Right cardiac atrium (tissue), 5 donors: Measurements from ENCODE around the gene CTXN1. TPM values are rescaled to one million over a fixed set of nuclear protein-coding genes. Genes with fewer than 3 reads are reported as not detected.

Source experiments
- ATAC-seq, 2 donors: fragments of 200-7000 bp; cut with Tn5 transposase; one replicate each; pipeline versions ENCODE4 v1.8.0 to v1.9.1; 2020; ENCODE audit warnings: moderate library complexity in 2 of 2, mild to moderate bottlenecking in 1 of 2
- DNase-seq, 3 donors: peaks; one replicate each; pipeline ENCODE4 v3.0.0-alpha.2; 2020
- H3K27ac ChIP-seq: one replicate; pipeline ENCODE4 v1.5.1; 2013; ENCODE audit warnings: mild to moderate bottlenecking, low read length, control low read depth, moderate library complexity
- H3K27me3 ChIP-seq: one replicate; pipeline ENCODE4 v1.6.1; 2013; ENCODE audit not compliant: control insufficient read depth, insufficient read depth
- H3K4me1 ChIP-seq: one replicate; pipeline ENCODE4 v1.6.1; 2013; ENCODE audit warnings: low read length; ENCODE audit not compliant: control insufficient read depth, insufficient read depth
- H3K4me3 ChIP-seq: one replicate; pipeline ENCODE4 v1.5.1; 2013; ENCODE audit warnings: low read length, control low read depth
- H3K9me3 ChIP-seq: one replicate; pipeline ENCODE4 v1.6.1; 2013; ENCODE audit warnings: low read length; ENCODE audit not compliant: control insufficient read depth
- WGBS: extraction: QIAGEN DNeasy Blood & Tissue Kit; methylation state at CpG from one replicate; pipeline ENCODE4 v1.1.7; 2013; 5-methylcytosine and 5-hydroxymethylcytosine counted together
- intact Hi-C, 4 donors: fragments of 100-400 bp; cut with DNase I; formaldehyde crosslinking; loops; one replicate each; pipeline versions ENCODE4 v1.11.0 to v1.14.0; 2022 to 2023
- polyA plus RNA-seq: library from polyadenylated mRNA; stranded (reverse); fragments of 200-250 nt; gene quantifications from one replicate; pipeline ENCODE4 v1.2.3, GENCODE V29; 2013
- total RNA-seq, 4 donors: library from RNA; stranded (reverse); fragmentation: NEBNext Ultra II Directional; extraction: Animal tissue kit (Norgen Biotek cat#: 25700); gene quantifications; one replicate each; pipeline ENCODE4 v1.2.1, GENCODE V29; 2021
- donor health status: healthy with polysubstance abuse.
- donor health status: DM: no; HTN: yes; CAD: no.
- donor health status: DM: no; HTN: no; CAD: no.
- donor health status: DM: no; HTN: yes; CAD: no; lungs with severe emphysema.
- donor health status: DM: yes; HTN: yes; CAD: no.

The CTXN1 gene
- total and polyA plus RNA-seq, 5 donors, result 0.16 to 0.34 (median 0.24) TPM; not detected in 2

GRCh38 chr19:7879111-7879807, 46.7 kb downstream of the CTXN1 start:
- H3K9me3 ChIP-seq, result no peaks in the 10 kb centered on the region
- no peak overlapping the region for H3K27ac ChIP-seq
- H3K27me3 ChIP-seq, result no peaks in the 10 kb centered on the region
- H3K4me1 ChIP-seq, result no peaks in the 10 kb centered on the region
- ATAC-seq, result peak in 1 of 2 donors; percentile 35
- intact Hi-C loops, result no loop called here
- no peak for DNase-seq
- H3K4me3 ChIP-seq, result no peak overlapping the region
- 75% methylated on average over 18 of the region's 18 CpGs for WGBS

GRCh38 chr19:7877249-7877836, 48.6 kb downstream of the CTXN1 start:
- no peaks in the 10 kb centered on the region for H3K4me1 ChIP-seq
- intact Hi-C loops, result no loop called here
- no peaks in the 10 kb centered on the region for H3K27me3 ChIP-seq
- DNase-seq (no peak), ATAC-seq (no peak)
- H3K9me3 ChIP-seq, result no peaks in the 10 kb centered on the region
- 62% methylated on average over 6 of the region's 6 CpGs for WGBS
- H3K27ac ChIP-seq, result no peak overlapping the region
- H3K4me3 ChIP-seq, result no peak overlapping the region

GRCh38 chr19:7874897-7875273, 51.0 kb downstream of the CTXN1 start:
- Histone ChIP-seq H3K27ac (no peak overlapping the region), H3K27me3 (no peaks in the 10 kb centered on the region), H3K9me3 (no peaks in the 10 kb centered on the region), H3K4me3 (no peak overlapping the region), H3K4me1 (peaks cover 3% of the 10 kb centered on the region)
- intact Hi-C loops, result no loop called here
- WGBS, result 41% methylated on average over 12 of the region's 12 CpGs
- no peak for DNase-seq
- no peak for ATAC-seq

Other genes with a start within 250 kb of the CTXN1 start
- gene MCEMP1, start 249.0 kb downstream of the CTXN1 start, total RNA-seq, result under 1 TPM; 0.17 to 0.85 (median 0.47) TPM
- 0.50 TPM for gene MCEMP1, start 249.0 kb downstream of the CTXN1 start, polyA plus RNA-seq
- 100 to 1,000 TPM in 1 of 4 donors, 10 to 100 TPM in 3; 94.8 to 121 (median 97.1) TPM for gene TRAPPC5, start 245.3 kb downstream of the CTXN1 start, total RNA-seq
- 93.4 TPM for gene TRAPPC5, start 245.3 kb downstream of the CTXN1 start, polyA plus RNA-seq
- gene FCER2, start 224.0 kb downstream of the CTXN1 start, total RNA-seq, result not detected
- 0.09 TPM for gene FCER2, start 224.0 kb downstream of the CTXN1 start, polyA plus RNA-seq
- 1 to 10 TPM in 2 of 4 donors, under 1 TPM in 2; 0.54 to 1.6 (median 1.1) TPM for gene CLEC4G, start 194.0 kb downstream of the CTXN1 start, total RNA-seq
- 0.32 TPM for gene CLEC4G, start 194.0 kb downstream of the CTXN1 start, polyA plus RNA-seq
- gene CD209, start 178.6 kb downstream of the CTXN1 start, total RNA-seq, result 10 to 100 TPM in 1 of 4 donors, 1 to 10 TPM in 3; 3.7 to 10.7 (median 9.1) TPM
- gene CD209, start 178.6 kb downstream of the CTXN1 start, polyA plus RNA-seq, result 0.68 TPM
- gene CLEC4M, start 162.9 kb downstream of the CTXN1 start, total RNA-seq, result not detected
- gene CLEC4M, start 162.9 kb downstream of the CTXN1 start, polyA plus RNA-seq, result not detected
- 10 to 100 TPM; 17.7 to 20.5 (median 18.6) TPM for gene EVI5L, start 95.9 kb downstream of the CTXN1 start, total RNA-seq
- 22.2 TPM for gene EVI5L, start 95.9 kb downstream of the CTXN1 start, polyA plus RNA-seq
- under 1 TPM in 2 of 4 donors, not detected in 2; 0.29 to 0.34 TPM for gene PRR36, start 51.7 kb downstream of the CTXN1 start, total RNA-seq
- 0.11 TPM for gene PRR36, start 51.7 kb downstream of the CTXN1 start, polyA plus RNA-seq
- gene LRRC8E, start 37.6 kb downstream of the CTXN1 start, total RNA-seq, result 1 to 10 TPM in 2 of 4 donors, under 1 TPM in 2; 0.93 to 1.2 (median 0.97) TPM
- gene LRRC8E, start 37.6 kb downstream of the CTXN1 start, polyA plus RNA-seq, result 0.36 TPM
- gene MAP2K7, start 22.3 kb downstream of the CTXN1 start, total RNA-seq, result 10 to 100 TPM; 23.2 to 32.6 (median 28.5) TPM
- gene MAP2K7, start 22.3 kb downstream of the CTXN1 start, polyA plus RNA-seq, result 26.9 TPM
- 10 to 100 TPM in 3 of 4 donors, 1 to 10 TPM in 1; 8.0 to 17.6 (median 14.5) TPM for gene TGFBR3L, start 11.3 kb downstream of the CTXN1 start, total RNA-seq
- gene TGFBR3L, start 11.3 kb downstream of the CTXN1 start, polyA plus RNA-seq, result 2.4 TPM
- 10 to 100 TPM in 3 of 4 donors, 1 to 10 TPM in 1; 9.6 to 14.4 (median 11.0) TPM for gene SNAPC2, start 5.8 kb downstream of the CTXN1 start, total RNA-seq
- 12.2 TPM for gene SNAPC2, start 5.8 kb downstream of the CTXN1 start, polyA plus RNA-seq
- 10 to 100 TPM; 51.1 to 88.9 (median 64.0) TPM for gene TIMM44, start 17.5 kb upstream of the CTXN1 start, total RNA-seq
- gene TIMM44, start 17.5 kb upstream of the CTXN1 start, polyA plus RNA-seq, result 64.6 TPM
- 10 to 100 TPM; 55.4 to 67.5 (median 64.6) TPM for gene ELAVL1, start 79.5 kb upstream of the CTXN1 start, total RNA-seq
- 28.4 TPM for gene ELAVL1, start 79.5 kb upstream of the CTXN1 start, polyA plus RNA-seq
- gene CCL25, start 126.6 kb upstream of the CTXN1 start, total RNA-seq, result not detected
- gene CCL25, start 126.6 kb upstream of the CTXN1 start, polyA plus RNA-seq, result not detected
- gene FBN3, start 223.5 kb upstream of the CTXN1 start, total RNA-seq, result not detected
- gene FBN3, start 223.5 kb upstream of the CTXN1 start, polyA plus RNA-seq, result not detected